ENCODE results near the gene SPC25. TPM values are rescaled to one million over a fixed set of nuclear protein-coding genes. Genes with fewer than 3 reads are reported as not detected.
A peak's percentile ranks its signal among the peaks of the same experiment; 100 is the strongest.
"Not testable (repeated sequence)": the region's sequence is repeated elsewhere in the genome, so short reads cannot be mapped to it uniquely, and the experiment has no call there.

SPC25 gene
- total RNA-seq, 4 donors from 2014 or later, result 2.5 to 10.5 TPM; not detected in 2

DNA sequence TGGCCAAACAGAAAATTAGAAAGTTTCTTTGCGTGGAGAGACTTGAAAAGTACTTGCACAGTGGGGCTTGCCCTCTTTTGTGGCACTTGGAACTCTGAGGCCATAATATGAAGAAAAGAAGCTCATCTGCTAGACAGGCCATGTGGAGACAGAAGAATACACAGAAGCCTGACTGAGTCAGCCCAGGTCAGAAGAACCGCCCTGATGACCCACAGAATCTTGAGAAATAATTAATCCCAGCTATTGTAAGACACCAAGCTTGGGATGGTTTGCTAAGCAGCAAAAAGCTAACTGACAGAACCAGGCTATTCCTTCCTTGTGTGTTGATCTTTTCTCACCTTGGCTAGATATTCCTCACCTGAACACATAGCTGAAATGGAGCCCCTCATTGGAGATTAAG, 44.6 kb upstream of the SPC25 start:
- intact Hi-C loops (cut with DNase I; ENCODE audit: low total_unique reads), result no loop called here
- Histone ChIP-seq H3K4me3 (no peak overlapping the region), H3K4me1 (no peaks in the 10 kb centered on the region), H3K36me3 (no peaks in the 10 kb centered on the region), H3K9me3 (no peaks in the 10 kb centered on the region), H3K27ac (no peak overlapping the region), H3K27me3 (no peaks in the 10 kb centered on the region)
- WGBS, 2 donors (ENCODE audit: low coverage in 1 of 2), result 87 to 91% methylated on average over 2 of the region's 2 CpGs
- DNase-seq, result no peak
- in situ Hi-C loops (cut with MboI; ENCODE audit: low pct_ligation_motif_present in 1 of 4, low pct_unique_long_range_greater_than_20kb in 1 of 4, low sequenced_read_pairs in 3 of 4), result no loop called here
- TF ChIP-seq EP300 (IDR thresholded peaks at IDR 0.05; ENCODE audit: low read depth) (no peak), POLR2A (IDR thresholded peaks at IDR 0.05) (no peak), POLR2AphosphoS5 (IDR thresholded peaks at IDR 0.05) (no peak)
- TF ChIP-seq, protein P1, sequence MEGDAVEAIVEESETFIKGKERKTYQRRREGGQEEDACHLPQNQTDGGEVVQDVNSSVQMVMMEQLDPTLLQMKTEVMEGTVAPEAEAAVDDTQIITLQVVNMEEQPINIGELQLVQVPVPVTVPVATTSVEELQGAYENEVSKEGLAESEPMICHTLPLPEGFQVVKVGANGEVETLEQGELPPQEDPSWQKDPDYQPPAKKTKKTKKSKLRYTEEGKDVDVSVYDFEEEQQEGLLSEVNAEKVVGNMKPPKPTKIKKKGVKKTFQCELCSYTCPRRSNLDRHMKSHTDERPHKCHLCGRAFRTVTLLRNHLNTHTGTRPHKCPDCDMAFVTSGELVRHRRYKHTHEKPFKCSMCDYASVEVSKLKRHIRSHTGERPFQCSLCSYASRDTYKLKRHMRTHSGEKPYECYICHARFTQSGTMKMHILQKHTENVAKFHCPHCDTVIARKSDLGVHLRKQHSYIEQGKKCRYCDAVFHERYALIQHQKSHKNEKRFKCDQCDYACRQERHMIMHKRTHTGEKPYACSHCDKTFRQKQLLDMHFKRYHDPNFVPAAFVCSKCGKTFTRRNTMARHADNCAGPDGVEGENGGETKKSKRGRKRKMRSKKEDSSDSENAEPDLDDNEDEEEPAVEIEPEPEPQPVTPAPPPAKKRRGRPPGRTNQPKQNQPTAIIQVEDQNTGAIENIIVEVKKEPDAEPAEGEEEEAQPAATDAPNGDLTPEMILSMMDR (IDR thresholded peaks at IDR 0.05), result no peak

DNA sequence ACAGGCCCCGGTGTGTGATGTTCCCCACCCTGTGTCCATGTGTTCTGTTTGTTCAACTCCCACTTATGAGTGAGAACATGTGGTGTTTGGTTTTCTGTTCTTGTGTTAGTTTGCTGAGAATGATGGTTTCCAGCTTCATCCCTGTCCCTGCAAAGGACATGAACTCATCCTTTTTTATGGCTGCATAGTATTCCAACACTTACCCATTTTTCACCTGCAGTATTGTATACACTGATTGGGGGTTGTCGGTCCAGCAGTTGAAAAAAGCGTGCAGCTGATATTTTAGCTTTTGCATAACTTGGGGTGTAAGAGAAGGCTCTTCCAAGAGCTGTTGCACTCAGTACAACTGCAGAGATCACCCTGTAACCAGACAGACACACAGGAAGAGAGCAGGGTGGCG, 41.9 kb upstream of the SPC25 start:
- H3K27me3 ChIP-seq; H3K36me3 ChIP-seq; intact Hi-C loops (cut with DNase I; ENCODE audit: low total_unique reads); DNase-seq; H3K27ac ChIP-seq; H3K4me3 ChIP-seq; in situ Hi-C loops (cut with MboI; ENCODE audit: low pct_ligation_motif_present in 1 of 4, low pct_unique_long_range_greater_than_20kb in 1 of 4, low sequenced_read_pairs in 3 of 4); H3K9me3 ChIP-seq: not testable (repeated sequence)
- peaks cover 0 to 13% (median 2%) of the 10 kb centered on the region in 4 donors for H3K4me1 ChIP-seq
- WGBS, 2 donors (ENCODE audit: low coverage in 1 of 2), result 93 to 100% methylated on average over 1 to 4 of the region's 4 CpGs

DNA sequence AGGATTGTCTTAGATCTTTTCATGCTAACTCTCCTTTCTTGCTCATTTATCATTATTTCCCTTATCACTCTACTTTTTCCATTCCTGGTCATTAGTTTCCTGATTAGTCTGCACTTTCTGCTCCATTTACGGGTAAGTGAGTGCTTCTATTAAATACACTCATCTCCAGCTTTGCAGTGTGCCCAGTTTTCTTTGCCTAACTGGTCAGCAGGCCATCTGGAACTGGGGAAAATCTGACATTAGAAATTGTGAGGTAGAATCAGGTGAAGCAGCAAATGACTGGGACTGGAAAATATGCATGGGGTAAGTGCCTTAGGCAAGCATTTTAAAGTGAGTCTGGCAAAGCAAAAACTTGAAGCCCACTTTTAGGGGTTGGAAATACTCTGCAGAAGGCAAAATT, 40.0 kb upstream of the SPC25 start:
- Histone ChIP-seq H3K4me3 (no peak overlapping the region), H3K27me3 (no peaks in the 10 kb centered on the region), H3K36me3 (no peaks in the 10 kb centered on the region), H3K27ac (no peak overlapping the region), H3K4me1 (peaks cover 0 to 13% (median 2%) of the 10 kb centered on the region in 4 donors), H3K9me3 (no peaks in the 10 kb centered on the region)
- in situ Hi-C loops (cut with MboI; ENCODE audit: low pct_ligation_motif_present in 1 of 4, low pct_unique_long_range_greater_than_20kb in 1 of 4, low sequenced_read_pairs in 3 of 4), result no loop called here
- no peak for DNase-seq
- TF ChIP-seq EP300 (IDR thresholded peaks at IDR 0.05; ENCODE audit: low read depth), result no peak
- TF ChIP-seq, protein P1 (IDR thresholded peaks at IDR 0.05), result no peak
- TF ChIP-seq POLR2A (IDR thresholded peaks at IDR 0.05), result no peak
- TF ChIP-seq POLR2AphosphoS5 (IDR thresholded peaks at IDR 0.05), result no peak
- 82 to 86% methylated on average over 1 of the region's 1 CpG for WGBS, 2 donors (ENCODE audit: low coverage in 1 of 2)
- intact Hi-C loops (cut with DNase I; ENCODE audit: low total_unique reads), result no loop called here

DNA sequence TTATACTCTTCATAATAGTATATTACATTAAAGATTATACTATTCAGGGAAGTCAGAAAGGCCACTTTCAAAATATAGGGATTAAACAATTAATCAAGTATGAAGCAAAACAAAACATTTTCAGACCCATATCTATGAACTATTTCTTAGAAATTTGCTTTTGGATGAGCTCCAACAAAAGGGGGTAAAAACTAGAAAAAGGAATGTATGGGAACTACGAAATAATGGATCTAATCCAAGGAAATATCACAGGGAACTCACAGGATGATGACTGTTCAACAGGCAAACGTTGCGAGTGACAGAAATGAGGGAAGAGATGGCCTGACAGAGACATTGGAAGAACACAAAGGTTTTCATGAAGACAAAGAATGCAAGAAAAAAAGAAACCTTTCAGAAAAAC, 38.8 kb upstream of the SPC25 start:
- Histone ChIP-seq H3K36me3 (no peaks in the 10 kb centered on the region), H3K27ac (peak overlapping the region in 1 of 4 donors; percentile 9), H3K9me3 (no peaks in the 10 kb centered on the region), H3K27me3 (no peaks in the 10 kb centered on the region), H3K4me3 (no peak overlapping the region), H3K4me1 (peaks cover 0 to 13% (median 2%) of the 10 kb centered on the region in 4 donors)
- intact Hi-C loops (cut with DNase I; ENCODE audit: low total_unique reads), result no loop called here
- 62 to 67% methylated on average over 3 of the region's 3 CpGs for WGBS, 2 donors (ENCODE audit: low coverage in 1 of 2)
- TF ChIP-seq, protein P1 (IDR thresholded peaks at IDR 0.05), result no peak
- TF ChIP-seq POLR2A (IDR thresholded peaks at IDR 0.05) (no peak), EP300 (IDR thresholded peaks at IDR 0.05; ENCODE audit: low read depth) (no peak), POLR2AphosphoS5 (IDR thresholded peaks at IDR 0.05) (no peak)
- DNase-seq, result no peak
- in situ Hi-C loops (cut with MboI; ENCODE audit: low pct_ligation_motif_present in 1 of 4, low pct_unique_long_range_greater_than_20kb in 1 of 4, low sequenced_read_pairs in 3 of 4), result loop anchor here in 1 of 4 donors (10.0 kb wide), 1 partner anchor 584 kb away; no protein-coding TSS in a partner anchor

Data from transverse colon (tissue), 4 donors.